B cell (primary cell): ENCODE results near the gene SLC35G2. TPM values are rescaled to one million over a fixed set of nuclear protein-coding genes. Genes with fewer than 3 reads are reported as not detected.

Source experiments
- ATAC-seq: fragments of 200-7000 bp; cut with Tn5 transposase; one replicate; pipeline ENCODE4 v1.10.0; 2021; ENCODE audit warnings: low read depth, mild to moderate bottlenecking, moderate number of reproducible peaks, moderate library complexity
- CTCF ChIA-PET: fragments of 350-600 bp; sonication (Branson Sonifier 250); formaldehyde crosslinking; loops from one replicate; lab custom pipeline; 2021; ENCODE audit warnings: antibody characterized with exemption, inconsistent platforms; lab: Charles Lee
- POLR2A ChIA-PET: fragments of 350-600 bp; sonication (Branson Sonifier 250); formaldehyde crosslinking; loops from one replicate; lab custom pipeline; 2021; ENCODE audit warnings: antibody characterized with exemption; lab: Charles Lee
- DNase-seq: peaks from one replicate; pipeline ENCODE4 v3.0.0; 2013
- H2AFZ ChIP-seq: 2 replicates; pipeline ENCODE4 v1.6.1; 2012; ENCODE audit warnings: mild to moderate bottlenecking, low read depth, low read length; ENCODE audit not compliant: insufficient read depth, poor library complexity, severe bottlenecking
- H3K27ac ChIP-seq, 2 donors: 1 replicate in 1 of 2; 2 replicates in 1 of 2; pipeline ENCODE4 v1.5.1; 2012 to 2013; ENCODE audit warnings: low read length in 2 of 2, mild to moderate bottlenecking in 2 of 2, moderate library complexity in 1 of 2
- H3K27me3 ChIP-seq, 4 experiments: fragments of 200-600 bp in 1 of 4; sonication (generic) in 1 of 4; replicated peaks in 1 of 4; 1 replicate in 2 of 4; 2 replicates in 2 of 4; pipeline versions ENCODE4 v1.6.1 to v1.7.0; 2013 to 2016; ENCODE audit warnings: low read length in 3 of 4, mild to moderate bottlenecking in 2 of 4, mixed read lengths in 1 of 4, moderate library complexity in 1 of 4; ENCODE audit not compliant: insufficient read depth in 4 of 4, control insufficient read depth in 3 of 4; ENCODE audit errors: control extremely low read depth in 1 of 4
- H3K36me3 ChIP-seq, 2 experiments: replicated peaks in 1 of 2; 1 replicate in 1 of 2; 2 replicates in 1 of 2; pipeline versions ENCODE4 v1.6.1 to v1.7.1; 2013; ENCODE audit warnings: low read length in 1 of 2; ENCODE audit not compliant: insufficient read depth in 2 of 2, control insufficient read depth in 1 of 2; ENCODE audit errors: control extremely low read depth in 1 of 2, extremely low read depth in 1 of 2
- H3K4me1 ChIP-seq, 2 donors: fragments of 200-600 bp in 1 of 2; sonication (generic) in 1 of 2; 1 replicate in 1 of 2; 2 replicates in 1 of 2; pipeline versions ENCODE4 v1.5.1 to v1.6.1; 2013 to 2017; ENCODE audit warnings: low read length in 2 of 2; ENCODE audit not compliant: control insufficient read depth in 2 of 2, insufficient read depth in 2 of 2
- H3K4me2 ChIP-seq: replicated peaks from 2 replicates; pipeline ENCODE3; 2012; ENCODE audit warnings: mild to moderate bottlenecking, low read depth, low read length; ENCODE audit not compliant: poor library complexity, severe bottlenecking
- H3K4me3 ChIP-seq, 5 experiments: fragments of 200-600 bp in 1 of 5; sonication (generic) in 1 of 5; 1 replicate in 3 of 5; 2 replicates in 2 of 5; pipeline versions ENCODE4 v1.5.1 to v1.7.0; 2011 to 2016; ENCODE audit warnings: low read length in 4 of 5, mild to moderate bottlenecking in 4 of 5, low read depth in 2 of 5, control low read depth in 1 of 5, moderate library complexity in 1 of 5; ENCODE audit not compliant: insufficient read depth in 1 of 5; ENCODE audit errors: control extremely low read depth in 1 of 5, extremely low read depth in 1 of 5
- H3K79me2 ChIP-seq: fragments of 200-600 bp; sonication (generic); one replicate; pipeline ENCODE4 v1.6.0; 2016; ENCODE audit warnings: low read length; ENCODE audit not compliant: control insufficient read depth, insufficient read depth
- H3K9ac ChIP-seq: fragments of 200-600 bp; sonication (generic); 2 replicates; pipeline ENCODE4 v1.6.1; 2017; ENCODE audit warnings: mild to moderate bottlenecking, low read length, moderate library complexity
- H3K9me3 ChIP-seq, 3 donors: one replicate each; pipeline versions ENCODE4 v1.6.1 to v1.7.1; 2013; ENCODE audit warnings: low read length in 2 of 3; ENCODE audit not compliant: control insufficient read depth in 2 of 3, insufficient read depth in 1 of 3; ENCODE audit errors: control extremely low read depth in 1 of 3
- H4K20me1 ChIP-seq: 2 replicates; pipeline ENCODE4 v1.6.0; 2012; ENCODE audit warnings: mild to moderate bottlenecking, low read length; ENCODE audit not compliant: insufficient read depth, control insufficient read depth, poor library complexity, severe bottlenecking
- H3K27ac Mint-ChIP-seq: one replicate; pipeline ENCODE4 v1.8.0; 2021; ENCODE audit warnings: mixed read lengths
- H3K27me3 Mint-ChIP-seq: one replicate; pipeline ENCODE4 v1.8.0; 2021; ENCODE audit warnings: mixed read lengths
- H3K4me1 Mint-ChIP-seq: one replicate; pipeline ENCODE4 v1.8.0; 2021; ENCODE audit warnings: mixed read lengths
- H3K4me3 Mint-ChIP-seq: one replicate; pipeline ENCODE4 v1.8.0; 2021; ENCODE audit warnings: mixed read lengths
- H3K9me3 Mint-ChIP-seq: one replicate; pipeline ENCODE4 v1.8.0; 2022; ENCODE audit warnings: mixed read lengths; ENCODE audit not compliant: insufficient read depth
- CTCF ChIP-seq: fragments of 200-600 bp; IDR thresholded peaks from one replicate; pipeline ENCODE4 v1.8.0; 2022; ENCODE audit warnings: antibody characterized with exemption, mild to moderate bottlenecking
- EZH2 ChIP-seq: IDR thresholded peaks from 2 replicates; pipeline ENCODE4 v1.6.1; 2012; ENCODE audit warnings: borderline replicate concordance, low read depth, mild to moderate bottlenecking, moderate library complexity, low read length; ENCODE audit not compliant: insufficient read depth, poor library complexity, severe bottlenecking
- WGBS: methylation state at CpG from one replicate; pipeline ENCODE4 v1.1.5; 2013; ENCODE audit warnings: missing lambda C conversion rate; ENCODE audit not compliant: insufficient coverage; 5-methylcytosine and 5-hydroxymethylcytosine counted together
- intact Hi-C: fragments of 100-400 bp; cut with micrococcal nuclease; formaldehyde crosslinking; loops from one replicate; pipeline ENCODE4 v1.10.0; 2022
- polyA plus RNA-seq: library from polyadenylated mRNA; depleted of rRNA; stranded (reverse); fragments of >200 nt; gene quantifications from 2 replicates; pipeline ENCODE4 v1.2.3, GENCODE V29; 2012
- total RNA-seq, 2 donors: library from RNA; stranded (reverse); fragments of 120-200 nt in 1 of 2; gene quantifications; 1 replicate in 1 of 2; 2 replicates in 1 of 2; pipeline versions ENCODE4 v1.2.3 to v1.2.4, GENCODE V29; 2013 to 2022

Gene SLC35G2
- total and polyA plus RNA-seq, 2 donors (not counting 1 experiment from before 2014, with no cell fraction given): 0.07 to 9.4 TPM

GRCh38 chr3:136844724-136845123 is 25.8 kb downstream of the SLC35G2 start:
- POLR2A ChIA-PET: no interaction called here
- no peaks in the 10 kb centered on the region for H4K20me1 ChIP-seq
- Mint-ChIP-seq H3K27me3 (no peaks in the 10 kb centered on the region), H3K4me3 (no peak overlapping the region), H3K4me1 (no peaks in the 10 kb centered on the region), H3K27ac (no peak overlapping the region), H3K9me3 (no peaks in the 10 kb centered on the region)
- DNase-seq (no peak), ATAC-seq (no peak)
- no peak overlapping the region for H3K4me2 ChIP-seq
- no peaks in the 10 kb centered on the region for H3K79me2 ChIP-seq
- no peak overlapping the region for H3K9ac ChIP-seq
- no peaks in the 10 kb centered on the region for H3K4me1 ChIP-seq
- TF ChIP-seq CTCF: no peak
- no peak for TF ChIP-seq EZH2
- no peak overlapping the region for H3K4me3 ChIP-seq
- no peak overlapping the region for H2AFZ ChIP-seq
- H3K27me3 ChIP-seq: no peaks in the 10 kb centered on the region
- H3K27ac ChIP-seq: no peak overlapping the region
- WGBS: no CpG with 5 or more reads among the region's 1 CpG
- CTCF ChIA-PET: interaction anchor here (0.6 to 0.9 kb wide), 2 partner anchors 18 to 170 kb away, joined by 3 to 5 read pairs; no protein-coding TSS in a partner anchor
- H3K36me3 ChIP-seq: peaks cover 4 to 7% of the 10 kb centered on the region in 2 experiments
- H3K9me3 ChIP-seq: no peaks in the 10 kb centered on the region
- intact Hi-C loops: no loop called here

- no peak overlapping the region for H3K27ac Mint-ChIP-seq
- POLR2A ChIA-PET: no interaction called here
- no peaks in the 10 kb centered on the region for H3K4me1 ChIP-seq
Observed at GRCh38 chr3:136852180-136852579, 33.3 kb downstream of the SLC35G2 start.

More at GRCh38 chr3:136852180-136852579, 33.3 kb downstream of the SLC35G2 start:
- no peaks in the 10 kb centered on the region for H3K27me3 ChIP-seq
- CTCF ChIA-PET: no interaction called here
- H3K27ac ChIP-seq: no peak overlapping the region
- peaks cover 14% of the 10 kb centered on the region for H3K79me2 ChIP-seq
- DNase-seq (no peak), ATAC-seq (no peak)
- Mint-ChIP-seq H3K27me3 (no peaks in the 10 kb centered on the region), H3K4me1 (no peaks in the 10 kb centered on the region), H3K4me3 (no peak overlapping the region), H3K9me3 (no peaks in the 10 kb centered on the region)
- no peak overlapping the region for H2AFZ ChIP-seq
- 100% methylated on average over 1 of the region's 4 CpGs for WGBS
- no peak for TF ChIP-seq CTCF
- no peak for TF ChIP-seq EZH2
- H3K9me3 ChIP-seq: peaks cover 0 to 3% (median 0%) of the 10 kb centered on the region in 3 donors
- H3K9ac ChIP-seq: no peak overlapping the region
- no peak overlapping the region for H3K4me2 ChIP-seq
- peaks cover 0 to 2% of the 10 kb centered on the region in 2 experiments for H3K36me3 ChIP-seq
- intact Hi-C loops: no loop called here
- H3K4me3 ChIP-seq: no peak overlapping the region
- no peaks in the 10 kb centered on the region for H4K20me1 ChIP-seq
